ENCODE results near the gene PRSS38. TPM values are rescaled to one million over a fixed set of nuclear protein-coding genes. Genes with fewer than 3 reads are reported as not detected.
A peak's percentile ranks its signal among the peaks of the same experiment; 100 is the strongest.

The PRSS38 gene
- total and polyA plus RNA-seq, 2 experiments from 2014 or later: not detected

- ATAC-seq: peak; percentile 4; the same call in 1 of the 3 replicates
- H2AFZ ChIP-seq: no peak overlapping the region
Observed at GRCh38 chr1:227793079-227793947, 22.2 kb upstream of the PRSS38 start.

More at GRCh38 chr1:227793079-227793947, 22.2 kb upstream of the PRSS38 start:
- H3K9me3 Mint-ChIP-seq: no peaks in the 10 kb centered on the region
- no peak overlapping the region for H3K4me3 Mint-ChIP-seq
- peaks cover 16% of the 10 kb centered on the region for H3K27me3 ChIP-seq (ENCODE audit: insufficient read depth)
- H3K4me3 ChIP-seq: no peak overlapping the region
- no peaks in the 10 kb centered on the region for H3K79me2 ChIP-seq (replicated peaks; ENCODE audit: insufficient read depth)
- H3F3A ChIP-seq (replicated peaks; ENCODE audit: low read depth): no peaks in the 10 kb centered on the region
- H3K27ac ChIP-seq (ENCODE audit: low read depth): no peak overlapping the region
- H3K36me3 ChIP-seq (ENCODE audit: insufficient read depth): no peaks in the 10 kb centered on the region
- H3K4me1 Mint-ChIP-seq: peaks cover 20% of the 10 kb centered on the region
- H3K9me2 ChIP-seq (ENCODE audit: insufficient read depth): no peaks in the 10 kb centered on the region
- H3K36me3 Mint-ChIP-seq (ENCODE audit: low read depth): no peaks in the 10 kb centered on the region; the same call in 2 of the 3 replicates
- DNase-seq (ENCODE audit: low spot score): no peak
- H3K27me3 Mint-ChIP-seq (ENCODE audit: insufficient read depth, low read depth, poor library complexity): peaks cover 21% of the 10 kb centered on the region
- peak overlapping the region; percentile 67 for H3K4me2 ChIP-seq
- H3K27ac Mint-ChIP-seq: no peak overlapping the region
- H3K4me1 ChIP-seq (ENCODE audit: insufficient read depth): peaks cover 19% of the 10 kb centered on the region
- H4K20me1 ChIP-seq (replicated peaks; ENCODE audit: insufficient read depth): no peaks in the 10 kb centered on the region; the same call in 1 of the 2 replicates
- TF ChIP-seq ZNF462 (CRISPR knock-in tag; IDR thresholded peaks at IDR 0.05): no peak
- TF ChIP-seq EZH2phosphoT487 (IDR thresholded peaks at IDR 0.05; ENCODE audit: unreplicated experiment): no peak
- TF ChIP-seq REST (IDR thresholded peaks at IDR 0.05; ENCODE audit: unreplicated experiment): no peak
- TF ChIP-seq STAT1 (IDR thresholded peaks at IDR 0.05; ENCODE audit: unreplicated experiment): no peak
- TF ChIP-seq POLR2AphosphoS5 (IDR thresholded peaks at IDR 0.05; ENCODE audit: low read depth): no peak
- no peak for TF ChIP-seq CTCF (conservative IDR thresholded peaks at IDR 0.05; ENCODE audit: low read depth in 2 of 2)
- no peak for TF ChIP-seq CREB1 (CRISPR knock-in tag; IDR thresholded peaks at IDR 0.05; ENCODE audit: low read depth)
- TF ChIP-seq EZH2 (IDR thresholded peaks at IDR 0.05; ENCODE audit: low read depth, unreplicated experiment): no peak
- no peak for TF ChIP-seq NANOG (IDR thresholded peaks at IDR 0.05; ENCODE audit: borderline replicate concordance)
- TF ChIP-seq ZNF331 (CRISPR knock-in tag; IDR thresholded peaks at IDR 0.05; ENCODE audit: low read depth): no peak
- TF ChIP-seq JUNB (IDR thresholded peaks at IDR 0.05; ENCODE audit: unreplicated experiment): no peak
- TF ChIP-seq ZNF114 (CRISPR knock-in tag; IDR thresholded peaks at IDR 0.05): no peak
- no peak for TF ChIP-seq ETS1 (IDR thresholded peaks at IDR 0.05)
